GM12892 (cell line): Measurements from ENCODE around the gene C1orf74.

ENCODE experiments used
- POLR2A ChIP-seq: IDR thresholded peaks from 2 replicates; pipeline ENCODE4 v1.6.1; 2011; ENCODE audit warnings: low read depth, low read length, control low read depth
- POLR2AphosphoS5 ChIP-seq: IDR thresholded peaks from 2 replicates; pipeline ENCODE4 v1.6.1; 2011; ENCODE audit warnings: low read depth, low read length, control low read depth
- TAF1 ChIP-seq: IDR thresholded peaks from 2 replicates; pipeline ENCODE4 v1.6.1; 2011; ENCODE audit warnings: low read depth, mild to moderate bottlenecking, control low read depth, low read length, borderline replicate concordance

DNA sequence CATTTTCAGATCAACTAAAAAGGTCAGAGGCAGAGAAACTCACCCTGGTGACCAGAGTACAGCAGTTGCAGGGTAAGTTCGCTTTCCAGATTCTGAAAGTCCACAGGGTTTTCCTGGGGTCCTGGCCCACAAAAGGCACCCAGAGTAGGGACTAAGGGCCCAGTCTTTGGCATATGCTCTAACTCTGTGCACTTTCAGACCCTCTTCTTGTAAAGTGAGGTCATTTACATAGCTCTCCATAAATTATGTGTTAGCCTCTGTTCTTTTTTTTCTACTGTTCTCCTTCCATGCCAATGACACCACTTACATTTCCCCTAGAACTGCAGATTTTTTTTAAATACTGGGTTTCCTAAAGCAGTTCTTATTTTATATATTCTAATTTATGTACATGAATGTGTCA is 6.3 kb downstream of the C1orf74 start:
- TF ChIP-seq POLR2A (no peak), POLR2AphosphoS5 (no peak), TAF1 (no peak)
